Fibroblast of villous mesenchyme (primary cell): ENCODE data around the gene TBX2. TPM values are rescaled to one million over a fixed set of nuclear protein-coding genes. Genes with fewer than 3 reads are reported as not detected.

Experiments used
- DNase-seq: peaks from one replicate; pipeline ENCODE4 v3.0.0-alpha.2; 2010; ENCODE audit warnings: low read depth
- H3K4me3 ChIP-seq: 2 replicates; pipeline ENCODE4 v1.5.1; 2011; ENCODE audit warnings: low read depth, mild to moderate bottlenecking, low read length
- total RNA-seq: library from RNA; depleted of rRNA; stranded (reverse); fragments of >200 nt; gene quantifications from 2 replicates; pipeline ENCODE4 v1.2.3, GENCODE V29; 2012
- TF ChIP-seq, protein P1 (sequence below): IDR thresholded peaks from 2 replicates; pipeline ENCODE4 v1.5.1; 2012; ENCODE audit warnings: low read depth, mild to moderate bottlenecking, low read length; ENCODE audit not compliant: insufficient read depth

TBX2 gene
- total RNA-seq, 1 donor = 12.5 TPM

- DNase-seq = no peak
- H3K4me3 ChIP-seq = no peak overlapping the region
- TF ChIP-seq, protein P1, sequence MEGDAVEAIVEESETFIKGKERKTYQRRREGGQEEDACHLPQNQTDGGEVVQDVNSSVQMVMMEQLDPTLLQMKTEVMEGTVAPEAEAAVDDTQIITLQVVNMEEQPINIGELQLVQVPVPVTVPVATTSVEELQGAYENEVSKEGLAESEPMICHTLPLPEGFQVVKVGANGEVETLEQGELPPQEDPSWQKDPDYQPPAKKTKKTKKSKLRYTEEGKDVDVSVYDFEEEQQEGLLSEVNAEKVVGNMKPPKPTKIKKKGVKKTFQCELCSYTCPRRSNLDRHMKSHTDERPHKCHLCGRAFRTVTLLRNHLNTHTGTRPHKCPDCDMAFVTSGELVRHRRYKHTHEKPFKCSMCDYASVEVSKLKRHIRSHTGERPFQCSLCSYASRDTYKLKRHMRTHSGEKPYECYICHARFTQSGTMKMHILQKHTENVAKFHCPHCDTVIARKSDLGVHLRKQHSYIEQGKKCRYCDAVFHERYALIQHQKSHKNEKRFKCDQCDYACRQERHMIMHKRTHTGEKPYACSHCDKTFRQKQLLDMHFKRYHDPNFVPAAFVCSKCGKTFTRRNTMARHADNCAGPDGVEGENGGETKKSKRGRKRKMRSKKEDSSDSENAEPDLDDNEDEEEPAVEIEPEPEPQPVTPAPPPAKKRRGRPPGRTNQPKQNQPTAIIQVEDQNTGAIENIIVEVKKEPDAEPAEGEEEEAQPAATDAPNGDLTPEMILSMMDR = no peak
These were observed 35.8 kb upstream of the TBX2 start for GRCh38 chr17:61363601-61364462.

- DNase-seq = no peak
- no peak overlapping the region for H3K4me3 ChIP-seq
- TF ChIP-seq, protein P1 = no peak
These were observed 35.2 kb upstream of the TBX2 start for GRCh38 chr17:61364463-61364846.

- no peak for DNase-seq
- no peak overlapping the region for H3K4me3 ChIP-seq
- TF ChIP-seq, protein P1 = no peak
These were observed 33.4 kb upstream of the TBX2 start for GRCh38 chr17:61366076-61366714.

DNA sequence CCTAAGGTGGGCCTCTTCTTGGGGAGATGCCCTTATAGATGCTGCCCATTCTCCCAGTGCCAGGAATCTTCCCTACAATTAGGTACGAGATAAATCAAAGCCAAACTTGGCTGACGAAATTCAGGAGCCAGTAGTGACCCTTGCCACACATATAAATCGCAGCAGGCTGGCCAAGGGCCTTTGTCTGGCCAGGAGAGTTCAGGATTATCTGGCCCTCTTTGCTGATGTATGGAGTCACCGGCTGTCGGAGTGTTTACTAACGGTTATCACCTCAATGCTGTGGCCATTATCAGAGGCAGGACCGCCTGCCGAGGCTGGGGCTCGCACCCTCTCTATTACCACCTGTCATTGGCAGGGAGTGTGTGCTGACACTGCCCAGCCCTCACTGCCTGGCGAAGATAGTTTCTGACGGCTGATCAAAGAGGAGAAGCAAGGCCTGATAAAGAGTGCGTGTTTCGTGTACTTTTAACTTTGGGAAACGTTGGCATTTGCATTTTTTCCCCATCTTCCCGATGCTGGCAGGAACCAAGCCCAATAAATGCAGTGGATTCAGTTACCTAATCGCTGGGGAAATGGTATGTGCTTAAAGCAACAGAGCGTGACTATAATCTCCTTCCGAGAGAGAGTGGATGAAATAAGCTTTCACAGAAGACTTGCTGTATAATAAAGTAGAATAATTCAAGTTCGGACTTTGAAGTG, 32.8 kb upstream of the TBX2 start:
- DNase-seq = peak; percentile 89
- TF ChIP-seq, protein P1 = no peak
- no peak overlapping the region for H3K4me3 ChIP-seq

GRCh38 chr17:61368049-61368831, 31.4 kb upstream of the TBX2 start:
- TF ChIP-seq, protein P1 = no peak
- no peak for DNase-seq
- H3K4me3 ChIP-seq = no peak overlapping the region

- no peak overlapping the region for H3K4me3 ChIP-seq
- DNase-seq = no peak
- TF ChIP-seq, protein P1 = no peak
These were observed 30.7 kb upstream of the TBX2 start for GRCh38 chr17:61368832-61369450.
